ENCODE data around the gene PRRT1. TPM values are rescaled to one million over a fixed set of nuclear protein-coding genes. Genes with fewer than 3 reads are reported as not detected.
A peak's percentile ranks its signal among the peaks of the same experiment; 100 is the strongest.

PRRT1 gene
- total RNA-seq, 1 experiment from 2014 or later, result 1.9 TPM

Small RNA genes within 50 kb of the gene (microRNA-seq; reads per million reads assigned to microRNA genes)
- 2.3 reads per million, percentile 22 among the genes with 10 or more reads in this experiment for gene MIR6721 (ENCODE audit: borderline microRNAs expressed)
- not detected for gene MIR6833 (ENCODE audit: borderline microRNAs expressed)

Other genes starting within 250 kb of the PRRT1 start
- gene ZBTB12, start 249.9 kb downstream of the PRRT1 start, total RNA-seq (2021), result 31.0 and 32.7 TPM in 2 replicates
- 0.66 and 0.86 TPM in 2 replicates for gene C2, start 224.2 kb downstream of the PRRT1 start, total RNA-seq (2021)
- 0.31 and 0.39 TPM in 2 replicates for gene CFB, start 205.8 kb downstream of the PRRT1 start, total RNA-seq (2021)
- gene NELFE, start 193.0 kb downstream of the PRRT1 start, total RNA-seq (2021), result 90.8 and 91.4 TPM in 2 replicates
- 78.8 and 86.2 TPM in 2 replicates for gene SKIC2, start 192.8 kb downstream of the PRRT1 start, total RNA-seq (2021)
- gene DXO, start 179.8 kb downstream of the PRRT1 start, total RNA-seq (2021), result 21.6 and 22.9 TPM in 2 replicates
- 4.3 and 5.1 TPM in 2 replicates for gene C4A, start 169.9 kb downstream of the PRRT1 start, total RNA-seq (2021)
- gene C4B, start 137.1 kb downstream of the PRRT1 start, total RNA-seq (2021), result 2.7 TPM in 2 replicates
- gene CYP21A2, start 113.5 kb downstream of the PRRT1 start, total RNA-seq (2021), result not detected in 2 replicates
- gene TNXB, start 42.6 kb downstream of the PRRT1 start, total RNA-seq (2021), result 5.0 and 5.2 TPM in 2 replicates
- gene ATF6B, start 23.7 kb downstream of the PRRT1 start, total RNA-seq (2021), result 44.0 and 45.3 TPM in 2 replicates
- 10.9 and 11.1 TPM in 2 replicates for gene FKBPL, start 21.7 kb downstream of the PRRT1 start, total RNA-seq (2021)
- 43.1 and 46.3 TPM in 2 replicates for gene PPT2, start 2.2 kb upstream of the PRRT1 start, total RNA-seq (2021)
- gene EGFL8, start 12.7 kb upstream of the PRRT1 start, total RNA-seq (2021), result 20.8 and 27.2 TPM in 2 replicates
- gene AGPAT1, start 24.1 kb upstream of the PRRT1 start, total RNA-seq (2021), result 88.8 and 89.5 TPM in 2 replicates
- 116 and 126 TPM in 2 replicates for gene RNF5, start 26.5 kb upstream of the PRRT1 start, total RNA-seq (2021)
- gene AGER, start 32.3 kb upstream of the PRRT1 start, total RNA-seq (2021), result 14.3 and 17.8 TPM in 2 replicates
- gene PBX2, start 38.3 kb upstream of the PRRT1 start, total RNA-seq (2021), result 174 and 176 TPM in 2 replicates
- 11.8 and 12.0 TPM in 2 replicates for gene GPSM3, start 40.7 kb upstream of the PRRT1 start, total RNA-seq (2021)
- 2.1 and 2.3 TPM in 2 replicates for gene NOTCH4, start 72.1 kb upstream of the PRRT1 start, total RNA-seq (2021)
- gene TSBP1, start 220.0 kb upstream of the PRRT1 start, total RNA-seq (2021), result not detected in 2 replicates

Measured in H9 (cell line).